Measurements from ENCODE around the gene AHNAK2.

Gene AHNAK2

DNA sequence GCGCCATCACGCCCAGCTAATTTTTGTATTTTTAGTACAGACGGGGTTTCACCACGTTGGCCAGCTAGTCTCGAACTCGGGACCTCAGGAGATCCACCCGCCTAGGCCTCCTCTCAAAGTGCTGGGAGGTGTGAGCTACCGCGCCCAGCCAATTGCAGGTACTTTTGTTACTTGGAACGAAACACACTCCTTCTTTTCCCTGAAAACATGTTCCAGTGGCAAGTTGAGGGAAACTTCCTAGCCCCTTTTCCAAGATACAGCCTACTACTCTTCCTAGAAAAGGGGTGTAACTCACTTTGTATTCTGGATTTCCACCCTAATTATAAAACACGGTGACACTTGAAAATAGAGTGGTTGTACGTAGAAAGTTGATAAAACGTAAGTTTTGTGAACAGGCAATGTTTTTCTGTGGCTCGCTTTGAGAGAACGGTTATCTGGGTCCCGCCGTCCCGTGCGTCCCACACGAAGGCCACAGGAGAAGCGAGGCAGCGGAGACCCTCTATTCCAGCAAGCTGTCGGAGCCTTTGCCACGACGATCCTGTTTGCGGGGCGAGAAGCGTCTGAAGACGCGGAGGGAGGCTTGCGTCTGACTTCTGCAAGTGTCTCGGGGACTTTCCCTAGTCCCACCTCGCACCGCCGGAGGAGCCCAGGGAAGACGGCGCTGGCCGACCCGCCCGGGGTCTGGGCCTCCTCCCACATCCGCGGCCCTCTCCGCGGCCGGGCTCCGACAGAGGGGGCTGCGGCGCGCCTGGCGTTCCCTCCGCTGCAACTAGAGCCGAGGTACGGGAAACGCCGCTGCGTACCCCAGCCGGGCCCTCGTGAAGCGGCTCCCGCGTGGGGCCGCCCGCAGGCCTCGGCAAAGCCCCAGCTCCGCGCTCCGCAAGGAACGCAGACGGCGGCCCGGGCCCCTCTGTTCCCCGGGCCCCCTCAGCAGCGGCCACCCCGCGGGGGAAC lies 42.0 kb upstream of the AHNAK2 start:
- Histone ChIP-seq H3K4me3 (ENCODE audit: low read depth in 1 of 2, low read length in 1 of 2) (peak overlapping the region; percentile 77), H3K4me1 (ENCODE audit: control insufficient read depth in 1 of 2, insufficient read depth in 1 of 2, low read depth in 1 of 2, low read length in 1 of 2) (peaks cover 23 to 27% of the 10 kb centered on the region in 2 experiments), H3K36me3 (no peaks in the 10 kb centered on the region), H3K9me3 (no peaks in the 10 kb centered on the region), H3K27ac (peak overlapping the region; percentile 78), H3K27me3 (no peaks in the 10 kb centered on the region)
- TF ChIP-seq, protein P1, sequence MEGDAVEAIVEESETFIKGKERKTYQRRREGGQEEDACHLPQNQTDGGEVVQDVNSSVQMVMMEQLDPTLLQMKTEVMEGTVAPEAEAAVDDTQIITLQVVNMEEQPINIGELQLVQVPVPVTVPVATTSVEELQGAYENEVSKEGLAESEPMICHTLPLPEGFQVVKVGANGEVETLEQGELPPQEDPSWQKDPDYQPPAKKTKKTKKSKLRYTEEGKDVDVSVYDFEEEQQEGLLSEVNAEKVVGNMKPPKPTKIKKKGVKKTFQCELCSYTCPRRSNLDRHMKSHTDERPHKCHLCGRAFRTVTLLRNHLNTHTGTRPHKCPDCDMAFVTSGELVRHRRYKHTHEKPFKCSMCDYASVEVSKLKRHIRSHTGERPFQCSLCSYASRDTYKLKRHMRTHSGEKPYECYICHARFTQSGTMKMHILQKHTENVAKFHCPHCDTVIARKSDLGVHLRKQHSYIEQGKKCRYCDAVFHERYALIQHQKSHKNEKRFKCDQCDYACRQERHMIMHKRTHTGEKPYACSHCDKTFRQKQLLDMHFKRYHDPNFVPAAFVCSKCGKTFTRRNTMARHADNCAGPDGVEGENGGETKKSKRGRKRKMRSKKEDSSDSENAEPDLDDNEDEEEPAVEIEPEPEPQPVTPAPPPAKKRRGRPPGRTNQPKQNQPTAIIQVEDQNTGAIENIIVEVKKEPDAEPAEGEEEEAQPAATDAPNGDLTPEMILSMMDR (IDR thresholded peaks at IDR 0.05): no peak

DNA sequence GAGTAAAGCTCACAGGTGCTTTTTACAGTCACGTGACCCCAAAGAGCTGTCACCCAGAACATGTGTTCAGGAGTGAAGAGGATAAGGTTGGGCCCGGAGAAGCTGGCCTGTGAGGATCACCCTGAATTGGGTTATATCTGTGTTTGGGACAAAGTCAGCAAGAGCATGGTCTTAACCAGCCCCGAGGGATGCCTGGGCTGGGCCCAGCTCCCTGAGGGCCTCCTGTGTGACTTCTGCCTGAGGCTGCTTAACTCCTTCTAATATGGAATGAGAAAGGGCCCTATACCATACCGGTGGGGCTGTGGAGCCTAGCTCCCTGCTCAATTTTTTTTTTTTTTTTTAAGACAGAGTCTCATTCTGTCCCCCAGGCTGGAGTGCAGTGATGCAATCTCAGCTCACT lies 40.2 kb upstream of the AHNAK2 start:
- H3K36me3 ChIP-seq: no peaks in the 10 kb centered on the region
- peaks cover 23 to 28% of the 10 kb centered on the region in 2 experiments for H3K4me1 ChIP-seq (ENCODE audit: control insufficient read depth in 1 of 2, insufficient read depth in 1 of 2, low read depth in 1 of 2, low read length in 1 of 2)
- no peaks in the 10 kb centered on the region for H3K27me3 ChIP-seq
- no peak overlapping the region for H3K4me3 ChIP-seq (ENCODE audit: low read depth in 1 of 2, low read length in 1 of 2)
- TF ChIP-seq, protein P1 (IDR thresholded peaks at IDR 0.05): no peak
- H3K27ac ChIP-seq: no peak overlapping the region
- H3K9me3 ChIP-seq: no peaks in the 10 kb centered on the region

DNA sequence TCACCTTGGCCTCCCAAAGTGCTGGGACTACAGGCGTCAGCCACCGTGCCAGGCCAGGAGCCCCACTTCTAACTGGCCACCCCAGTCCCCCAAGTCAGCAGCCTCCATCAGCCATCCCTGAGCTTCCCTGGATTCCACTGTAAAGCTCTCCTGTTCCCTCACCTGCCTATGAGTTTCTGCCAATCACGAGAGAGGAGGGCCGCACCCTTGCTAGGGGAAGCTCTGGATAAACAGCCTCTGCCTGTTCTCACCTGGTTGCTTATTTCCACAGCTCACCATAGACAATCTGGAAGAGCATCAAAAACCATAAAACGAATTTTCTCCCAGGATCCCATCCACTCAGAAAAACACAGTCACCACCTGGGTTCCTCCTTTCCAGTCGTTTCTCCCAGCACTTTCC lies 37.7 kb upstream of the AHNAK2 start:
- Histone ChIP-seq H3K4me3 (ENCODE audit: low read depth in 1 of 2, low read length in 1 of 2) (no peak overlapping the region), H3K36me3 (peaks cover 10% of the 10 kb centered on the region), H3K27ac (no peak overlapping the region), H3K27me3 (no peaks in the 10 kb centered on the region), H3K9me3 (no peaks in the 10 kb centered on the region), H3K4me1 (ENCODE audit: control insufficient read depth in 1 of 2, insufficient read depth in 1 of 2, low read depth in 1 of 2, low read length in 1 of 2) (peaks cover 14 to 21% of the 10 kb centered on the region in 2 experiments)
- TF ChIP-seq, protein P1 (IDR thresholded peaks at IDR 0.05): no peak

DNA sequence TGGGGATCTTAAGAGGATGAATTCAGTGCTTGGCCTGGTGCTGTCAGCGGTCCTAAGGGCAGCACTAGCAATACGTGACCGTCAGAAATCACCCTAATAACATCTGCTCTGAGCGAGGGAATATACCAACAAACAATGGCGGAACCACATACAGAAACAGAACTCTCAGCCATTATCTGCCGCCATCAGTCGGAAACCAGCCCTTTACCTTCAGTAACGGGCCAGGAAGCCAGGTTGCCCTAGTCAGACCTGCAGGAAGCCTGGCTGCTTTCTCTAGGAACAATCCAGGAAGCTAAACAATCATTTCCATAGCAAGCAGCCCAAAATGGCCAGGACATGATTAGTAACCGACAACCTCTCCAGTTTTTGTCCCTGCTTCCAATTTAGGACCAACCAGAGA lies 37.1 kb upstream of the AHNAK2 start:
- no peak overlapping the region for H3K4me3 ChIP-seq (ENCODE audit: low read depth in 1 of 2, low read length in 1 of 2)
- H3K27me3 ChIP-seq: no peaks in the 10 kb centered on the region
- peaks cover 12 to 18% of the 10 kb centered on the region in 2 experiments for H3K4me1 ChIP-seq (ENCODE audit: control insufficient read depth in 1 of 2, insufficient read depth in 1 of 2, low read depth in 1 of 2, low read length in 1 of 2)
- TF ChIP-seq, protein P1 (IDR thresholded peaks at IDR 0.05): no peak
- no peaks in the 10 kb centered on the region for H3K9me3 ChIP-seq
- no peak overlapping the region for H3K27ac ChIP-seq
- H3K36me3 ChIP-seq: peaks cover 15% of the 10 kb centered on the region

DNA sequence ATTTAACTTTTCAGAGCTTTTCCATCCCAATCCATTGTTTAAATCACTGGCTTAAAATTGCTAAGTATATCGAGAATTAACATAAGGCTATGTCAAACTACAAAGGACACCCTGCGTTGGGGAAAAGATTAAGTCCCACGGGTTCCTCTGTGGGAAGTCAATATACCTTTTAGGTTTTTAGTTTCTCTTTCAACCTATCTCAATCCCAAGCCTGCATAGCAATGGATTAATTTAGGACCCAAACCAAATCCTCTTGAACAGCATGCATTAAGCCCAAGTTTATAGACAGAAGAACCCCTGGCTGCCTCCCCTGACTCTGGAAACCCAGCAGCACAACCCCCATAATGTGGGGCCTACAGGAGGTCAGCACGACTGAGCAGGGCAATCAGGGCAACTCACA lies 36.5 kb upstream of the AHNAK2 start:
- no peak overlapping the region for H3K27ac ChIP-seq
- TF ChIP-seq, protein P1 (IDR thresholded peaks at IDR 0.05): no peak
- H3K4me3 ChIP-seq (ENCODE audit: low read depth in 1 of 2, low read length in 1 of 2): no peak overlapping the region
- no peaks in the 10 kb centered on the region for H3K27me3 ChIP-seq
- H3K9me3 ChIP-seq: no peaks in the 10 kb centered on the region
- peaks cover 6 to 12% of the 10 kb centered on the region in 2 experiments for H3K4me1 ChIP-seq (ENCODE audit: control insufficient read depth in 1 of 2, insufficient read depth in 1 of 2, low read depth in 1 of 2, low read length in 1 of 2)
- peaks cover 21% of the 10 kb centered on the region for H3K36me3 ChIP-seq
